OCI-LY7 (cell line): ENCODE measurements around the gene MOCS1. TPM values are rescaled to one million over a fixed set of nuclear protein-coding genes. Genes with fewer than 3 reads are reported as not detected.

ENCODE experiments used
- BruUV-seq: library from RNA; stranded (reverse); fragments of 400-500 nt; replicated peaks from 2 replicates; lab custom pipeline; 2021; lab: Mats Ljungman, UMichigan
- CTCF ChIA-PET: fragments of 300-600 bp; sonication (Branson Sonifier 250); formaldehyde crosslinking; loops from one replicate; lab custom pipeline; 2022; ENCODE audit warnings: antibody characterized with exemption; ENCODE audit not compliant: unreplicated experiment; lab: Charles Lee
- POLR2A ChIA-PET: fragments of 300-600 bp; sonication (Branson Sonifier 250); formaldehyde crosslinking; loops from one replicate; lab custom pipeline; 2022; ENCODE audit warnings: antibody characterized with exemption; lab: Charles Lee
- DNase-seq: peaks from one replicate; pipeline ENCODE4 v3.0.0-alpha.2; 2015; ENCODE audit warnings: low spot score
- H2AFZ ChIP-seq: fragments of 200-600 bp; sonication (generic), shearing (Covaris generic); 2 replicates; pipeline ENCODE4 v1.6.1; 2014; ENCODE audit warnings: mild to moderate bottlenecking, antibody characterized with exemption, low read length, moderate library complexity
- H3K27ac ChIP-seq: fragments of 200-600 bp; sonication (generic); 2 replicates; pipeline ENCODE4 v1.5.1; 2014; ENCODE audit warnings: mixed run types, low read depth, mild to moderate bottlenecking, moderate library complexity, low read length, inconsistent platforms; ENCODE audit not compliant: poor library complexity, severe bottlenecking
- H3K36me3 ChIP-seq: fragments of 200-600 bp; sonication (generic); 2 replicates; pipeline ENCODE4 v1.6.1; 2014; ENCODE audit warnings: mild to moderate bottlenecking, antibody characterized with exemption, low read length, moderate library complexity, mixed read lengths; ENCODE audit not compliant: insufficient read depth
- H3K4me1 ChIP-seq: fragments of 200-600 bp; sonication (generic); 2 replicates; pipeline ENCODE4 v1.5.1; 2014; ENCODE audit warnings: mild to moderate bottlenecking, low read length; ENCODE audit not compliant: insufficient read depth, poor library complexity, severe bottlenecking
- H3K4me2 ChIP-seq: fragments of 200-600 bp; sonication (generic); 2 replicates; pipeline ENCODE4 v1.6.1; 2014; ENCODE audit warnings: mild to moderate bottlenecking, low read length
- H3K4me3 ChIP-seq: fragments of 200-600 bp; sonication (generic); 2 replicates; pipeline ENCODE4 v1.5.1; 2014; ENCODE audit warnings: mild to moderate bottlenecking, low read depth, low read length; ENCODE audit not compliant: poor library complexity, severe bottlenecking
- H3K79me2 ChIP-seq: fragments of 200-600 bp; sonication (generic); 2 replicates; pipeline ENCODE4 v1.6.1; 2016; ENCODE audit warnings: low read depth, mild to moderate bottlenecking, low read length, moderate library complexity, mixed read lengths; ENCODE audit not compliant: insufficient read depth
- H3K9me2 ChIP-seq: fragments of 200-600 bp; sonication (generic); 2 replicates; pipeline ENCODE4 v1.6.1; 2016; ENCODE audit warnings: mild to moderate bottlenecking, low read length, mixed read lengths; ENCODE audit not compliant: insufficient read depth
- H3K9me3 ChIP-seq: fragments of 200-600 bp; sonication (generic); 2 replicates; pipeline ENCODE4 v1.6.1; 2014; ENCODE audit warnings: mild to moderate bottlenecking, mixed run types, low read length, mixed read lengths
- H4K20me1 ChIP-seq: fragments of 200-600 bp; sonication (generic); 2 replicates; pipeline ENCODE4 v1.6.1; 2014; ENCODE audit warnings: mild to moderate bottlenecking, antibody characterized with exemption, low read length, moderate library complexity, mixed read lengths; ENCODE audit not compliant: insufficient read depth
- CTCF ChIP-seq: fragments of 200-600 bp; sonication (generic); conservative IDR thresholded peaks from 2 replicates; pipeline ENCODE4 v1.5.1; 2014; ENCODE audit warnings: mild to moderate bottlenecking, antibody characterized with exemption, low read length, moderate library complexity, mixed read lengths
- EZH2phosphoT487 ChIP-seq: fragments of 200-600 bp; sonication (generic); IDR thresholded peaks from 2 replicates; pipeline ENCODE4 v1.6.1; 2018; ENCODE audit warnings: low read depth, borderline replicate concordance, mild to moderate bottlenecking, mixed run types, antibody characterized with exemption, low read length, moderate library complexity, mixed read lengths
- intact Hi-C: fragments of 100-400 bp; cut with micrococcal nuclease; formaldehyde crosslinking; loops from one replicate; pipeline ENCODE4 v1.10.0; 2022; ENCODE audit not compliant: unreplicated experiment
- total RNA-seq, 2 experiments: library from RNA; depleted of rRNA in 1 of 2; stranded (reverse); fragments of >200 nt in 1 of 2; shearing (Covaris generic) in 1 of 2; gene quantifications; 2 replicates each; pipeline ENCODE4 v1.2.3, GENCODE V29; 2014 to 2022

MOCS1 gene
- total RNA-seq, 2 experiments from 2014 or later: not detected

DNA sequence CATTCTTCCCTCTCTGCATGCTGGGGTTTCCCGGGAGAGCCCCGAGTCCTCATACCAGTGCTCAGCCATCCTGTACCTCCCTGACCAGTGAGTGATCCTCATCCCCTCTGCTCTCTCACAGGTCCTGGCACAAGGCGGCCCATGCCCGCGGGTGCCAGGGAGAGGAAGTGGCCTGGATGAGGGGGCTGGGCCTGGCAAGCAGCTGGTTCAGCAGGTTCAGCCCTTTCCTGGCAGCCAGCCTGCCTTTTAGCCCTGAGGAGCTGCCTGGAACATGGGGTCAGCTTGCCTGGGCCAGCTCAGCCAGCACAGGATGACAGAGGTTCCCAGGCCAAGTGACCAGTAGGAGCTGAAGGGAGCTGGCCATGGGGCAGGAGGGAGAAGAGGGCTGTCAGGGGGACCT, 10.9 kb downstream of the MOCS1 start:
- Histone ChIP-seq H3K36me3 (no peaks in the 10 kb centered on the region), H3K4me3 (no peak overlapping the region), H3K79me2 (no peaks in the 10 kb centered on the region), H2AFZ (no peak overlapping the region), H3K27ac (no peak overlapping the region), H3K9me2 (no peaks in the 10 kb centered on the region), H3K4me1 (no peaks in the 10 kb centered on the region), H3K9me3 (peaks cover 5% of the 10 kb centered on the region; the same call in 1 of the 2 replicates), H3K4me2 (no peak overlapping the region), H4K20me1 (no peaks in the 10 kb centered on the region)
- BruUV-seq: no TSS peak
- TF ChIP-seq CTCF (no peak), EZH2phosphoT487 (no peak)
- no peak for DNase-seq
- POLR2A ChIA-PET: no interaction called here
- CTCF ChIA-PET: no interaction called here
- intact Hi-C loops: no loop called here

DNA sequence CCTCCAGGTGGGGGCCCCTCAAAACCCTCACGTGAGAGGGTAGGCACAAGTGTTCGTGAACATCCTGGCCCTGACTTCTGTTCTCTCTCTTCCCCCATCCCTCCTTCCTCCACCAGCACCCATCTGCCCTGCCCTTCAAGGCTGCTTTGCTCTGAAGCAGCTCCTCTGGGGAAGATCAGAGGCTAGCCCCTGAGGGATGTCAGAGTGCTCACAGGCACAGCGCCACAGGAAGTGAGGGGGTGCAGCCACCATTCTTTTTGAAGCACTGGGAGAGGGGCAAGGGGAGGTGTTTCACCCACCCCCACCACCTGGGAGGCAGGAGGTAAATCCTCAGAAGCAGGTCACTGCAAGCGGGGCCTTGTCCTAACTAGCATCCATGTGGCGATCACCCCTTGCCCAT, 11.4 kb downstream of the MOCS1 start:
- POLR2A ChIA-PET: no interaction called here
- no peak for TF ChIP-seq EZH2phosphoT487
- TF ChIP-seq CTCF: no peak
- Histone ChIP-seq H3K79me2 (no peaks in the 10 kb centered on the region), H3K36me3 (no peaks in the 10 kb centered on the region), H3K4me3 (no peak overlapping the region), H3K9me2 (no peaks in the 10 kb centered on the region), H4K20me1 (no peaks in the 10 kb centered on the region), H3K9me3 (peaks cover 5% of the 10 kb centered on the region; the same call in 1 of the 2 replicates), H2AFZ (no peak overlapping the region), H3K4me2 (no peak overlapping the region), H3K27ac (no peak overlapping the region), H3K4me1 (no peaks in the 10 kb centered on the region)
- intact Hi-C loops: no loop called here
- no TSS peak for BruUV-seq
- DNase-seq: no peak
- CTCF ChIA-PET: no interaction called here

- H2AFZ ChIP-seq: no peak overlapping the region
- H3K4me1 ChIP-seq: no peaks in the 10 kb centered on the region
- H3K27ac ChIP-seq: no peak overlapping the region
- ChIA-PET POLR2A (no interaction called here), CTCF (no interaction called here)
- DNase-seq: no peak
- H3K9me3 ChIP-seq: no peaks in the 10 kb centered on the region
- no peaks in the 10 kb centered on the region for H3K79me2 ChIP-seq
- no peak overlapping the region for H3K4me2 ChIP-seq
- H4K20me1 ChIP-seq: no peaks in the 10 kb centered on the region
- H3K9me2 ChIP-seq: no peaks in the 10 kb centered on the region
- TF ChIP-seq CTCF: no peak
- BruUV-seq: no TSS peak
- no peak overlapping the region for H3K4me3 ChIP-seq
- H3K36me3 ChIP-seq: no peaks in the 10 kb centered on the region
- intact Hi-C loops: no loop called here
Observed at GRCh38 chr6:39920157-39920556, 14.1 kb downstream of the MOCS1 start.
